Measurements from ENCODE around the gene TGFBR3L.

TGFBR3L gene

GRCh38 chr19:7909471-7910067 lies 5.1 kb upstream of the TGFBR3L start:
- Histone ChIP-seq H3K4me3 (ENCODE audit: low read depth, low read length) (no peak overlapping the region), H3K9me3 (ENCODE audit: control insufficient read depth, insufficient read depth, low read depth, low read length) (no peaks in the 10 kb centered on the region), H3K4me1 (ENCODE audit: control insufficient read depth, insufficient read depth, low read length) (peaks cover 4% of the 10 kb centered on the region; the same call in 1 of the 2 replicates), H3K27ac (ENCODE audit: extremely low read depth, low read depth, low read length) (no peak overlapping the region), H3K36me3 (ENCODE audit: control insufficient read depth in 2 of 2, insufficient read depth in 1 of 2, low read length in 2 of 2) (peaks cover 0 to 45% of the 10 kb centered on the region in 2 experiments; a peak in 2 of 3 replicates)
- TF ChIP-seq ZNF133 (tag by site-specific recombination; IDR thresholded peaks at IDR 0.05) (no peak), ZNF350 (tag by site-specific recombination; IDR thresholded peaks at IDR 0.05) (no peak)
- CTCF ChIA-PET: interaction anchor here (0.6 to 1.0 kb wide), 2 partner anchors 10 to 730 kb away, joined by 3 to 5 read pairs; no protein-coding TSS in a partner anchor
- POLR2A ChIA-PET: interaction anchor here (1.4 to 2.7 kb wide), 2 partner anchors 8 to 11 kb away, joined by 9 to 16 read pairs; partner anchors contain the start of gene SNAPC2

GRCh38 chr19:7910321-7911161 lies 4.1 kb upstream of the TGFBR3L start:
- no peak overlapping the region for H3K27ac ChIP-seq (ENCODE audit: extremely low read depth, low read depth, low read length)
- ChIA-PET POLR2A (interaction anchor here (0.7 to 2.2 kb wide), 3 partner anchors 10 to 42 kb away, joined by 3 to 15 read pairs (median 3); partner anchors contain the start of genes SNAPC2 and TIMM44), CTCF (interaction anchor here (1.0 kb wide), 1 partner anchor 10 kb away, joined by 5 read pairs; no protein-coding TSS in a partner anchor)
- no peak for TF ChIP-seq ZNF529 (tag by site-specific recombination; IDR thresholded peaks at IDR 0.05; ENCODE audit: insufficient replicate concordance)
- TF ChIP-seq OVOL3 (tag by site-specific recombination; IDR thresholded peaks at IDR 0.05): no peak
- no peak for TF ChIP-seq ZNF623 (tag by site-specific recombination; IDR thresholded peaks at IDR 0.05)
- no peak for TF ChIP-seq ZNF555 (tag by site-specific recombination; conservative IDR thresholded peaks at IDR 0.05)
- no peak for TF ChIP-seq ZNF660 (tag by site-specific recombination; IDR thresholded peaks at IDR 0.05)
- no peak for TF ChIP-seq ZNF449 (tag by site-specific recombination; IDR thresholded peaks at IDR 0.05)
- TF ChIP-seq ZNF10 (tag by site-specific recombination; IDR thresholded peaks at IDR 0.05): no peak
- TF ChIP-seq YY2 (tag by site-specific recombination; IDR thresholded peaks at IDR 0.05): no peak
- TF ChIP-seq ZNF76 (tag by site-specific recombination; IDR thresholded peaks at IDR 0.05; ENCODE audit: borderline replicate concordance, low read depth): no peak
- TF ChIP-seq ZNF48 (tag by site-specific recombination; IDR thresholded peaks at IDR 0.05): no peak
- no peak for TF ChIP-seq ZNF274 (IDR thresholded peaks at IDR 0.05; ENCODE audit: low read length)
- TF ChIP-seq ZNF274 (tag by site-specific recombination; IDR thresholded peaks at IDR 0.05; ENCODE audit: borderline replicate concordance): no peak
- no peak for TF ChIP-seq REST (tag by site-specific recombination; IDR thresholded peaks at IDR 0.05)
- no peak for TF ChIP-seq ZNF580 (tag by site-specific recombination; IDR thresholded peaks at IDR 0.05)
- no peak for TF ChIP-seq ZNF239 (tag by site-specific recombination; IDR thresholded peaks at IDR 0.05)
- TF ChIP-seq KLF8 (tag by site-specific recombination; IDR thresholded peaks at IDR 0.05): no peak; the same call in 1 of the 2 replicates
- TF ChIP-seq ZNF416 (tag by site-specific recombination; IDR thresholded peaks at IDR 0.05): no peak
- no peak for TF ChIP-seq WT1 (tag by site-specific recombination; IDR thresholded peaks at IDR 0.05)
- no peak for TF ChIP-seq ZBTB7A (tag by site-specific recombination; IDR thresholded peaks at IDR 0.05; ENCODE audit: low read depth)
- TF ChIP-seq ZNF266 (tag by site-specific recombination; IDR thresholded peaks at IDR 0.05; ENCODE audit: low read depth): no peak
- H3K9me3 ChIP-seq (ENCODE audit: control insufficient read depth, insufficient read depth, low read depth, low read length): no peaks in the 10 kb centered on the region
- no peak overlapping the region for H3K4me3 ChIP-seq (ENCODE audit: low read depth, low read length)
- no peaks in the 10 kb centered on the region; the same call in 1 of the 2 replicates for H3K4me1 ChIP-seq (ENCODE audit: control insufficient read depth, insufficient read depth, low read length)
- H3K36me3 ChIP-seq (ENCODE audit: control insufficient read depth in 2 of 2, insufficient read depth in 1 of 2, low read length in 2 of 2): peaks cover 0 to 45% of the 10 kb centered on the region in 2 experiments; a peak in 2 of 3 replicates
